T-helper 22 cell (primary cell): ENCODE results near the gene LARP1.
"Not testable (repeated sequence)": the region's sequence is repeated elsewhere in the genome, so short reads cannot be mapped to it uniquely, and the experiment has no call there.

ENCODE experiments used
- DNase-seq: peaks from one replicate; pipeline ENCODE4 v3.0.0-alpha.2; 2020; ENCODE audit warnings: low read depth

The LARP1 gene

GRCh38 chr5:154829589-154830218, 74.5 kb downstream of the LARP1 start:
- DNase-seq: no peak

GRCh38 chr5:154830219-154830595, 75.0 kb downstream of the LARP1 start:
- no peak for DNase-seq

- DNase-seq: no peak
Observed at GRCh38 chr5:154830596-154830995, 75.4 kb downstream of the LARP1 start.

- DNase-seq: no peak
Observed at GRCh38 chr5:154831451-154831850, 76.3 kb downstream of the LARP1 start.

- not testable (repeated sequence) for DNase-seq
Observed at GRCh38 chr5:154832804-154833203, 77.6 kb downstream of the LARP1 start.

- no peak for DNase-seq
Observed at GRCh38 chr5:154834053-154834452, 78.9 kb downstream of the LARP1 start.

- not testable (repeated sequence) for DNase-seq
Observed at GRCh38 chr5:154835701-154836052, 80.5 kb downstream of the LARP1 start.

- no peak for DNase-seq
Observed at GRCh38 chr5:154836225-154836624, 81.0 kb downstream of the LARP1 start.

GRCh38 chr5:154837009-154837901, 82.1 kb downstream of the LARP1 start:
- DNase-seq: no peak

GRCh38 chr5:154840435-154841272, 85.5 kb downstream of the LARP1 start:
- DNase-seq: no peak

GRCh38 chr5:154841273-154841661, 86.1 kb downstream of the LARP1 start:
- DNase-seq: no peak

- DNase-seq: no peak
Observed at GRCh38 chr5:154842689-154843530, 87.7 kb downstream of the LARP1 start.

GRCh38 chr5:154844809-154845208, 89.6 kb downstream of the LARP1 start:
- no peak for DNase-seq

- no peak for DNase-seq
Observed at GRCh38 chr5:154849264-154849785, 94.1 kb downstream of the LARP1 start.

- DNase-seq: no peak
Observed at GRCh38 chr5:154849791-154850201, 94.6 kb downstream of the LARP1 start.

- DNase-seq: no peak
Observed at GRCh38 chr5:154850255-154851062, 95.3 kb downstream of the LARP1 start, which contains the start of gene FAXDC2. Gene FAXDC2, minus strand, starts transcription at chr5:154850603. Its CDS starts 12,425 bp downstream, at chr5:154838178.

GRCh38 chr5:154851351-154851750, 96.2 kb downstream of the LARP1 start:
- DNase-seq: no peak

- DNase-seq: peak; percentile 82
Observed at GRCh38 chr5:154857530-154858296, 102.5 kb downstream of the LARP1 start.

- DNase-seq: peak; percentile 95
Observed at GRCh38 chr5:154858297-154858971, 103.3 kb downstream of the LARP1 start, which contains the start of gene CNOT8. Gene CNOT8, plus strand, starts transcription at chr5:154858627. Its CDS starts 4,652 bp downstream, at chr5:154863279.
